Endothelial cell of umbilical vein (primary cell): ENCODE data around the gene RASGEF1C. TPM values are rescaled to one million over a fixed set of nuclear protein-coding genes. Genes with fewer than 3 reads are reported as not detected.

Experiments used
- BruUV-seq: library from RNA; stranded (reverse); fragments of 400-500 nt; replicated peaks from 2 replicates; lab custom pipeline; 2021; lab: Mats Ljungman, UMichigan
- CTCF ChIA-PET: fragments of 300-600, 350-600 bp; sonication (Branson Sonifier 250); formaldehyde crosslinking; loops from one replicate; lab custom pipeline; 2021; ENCODE audit warnings: antibody characterized with exemption, inconsistent platforms; lab: Charles Lee
- POLR2A ChIA-PET: fragments of 300-600, 350-600 bp; sonication (Branson Sonifier 250); formaldehyde crosslinking; loops from one replicate; lab custom pipeline; 2021; ENCODE audit warnings: antibody characterized with exemption, inconsistent platforms; lab: Charles Lee
- DNase-seq: peaks from one replicate; pipeline ENCODE4 v3.0.0-alpha.2; 2011; ENCODE audit warnings: low read depth, low spot score
- FAIRE-seq: peaks from 2 replicates; lab custom pipeline; 2011; peaks lifted over from hg19 to GRCh38; lab: Jason Lieb, UNC
- H2AFZ ChIP-seq: 2 replicates; pipeline ENCODE4 v1.6.0; 2012; ENCODE audit warnings: low read depth, low read length, control low read depth, inconsistent platforms
- H3K27ac ChIP-seq: 2 replicates; pipeline ENCODE4 v1.5.1; 2011; ENCODE audit warnings: low read depth, mild to moderate bottlenecking, control low read depth, low read length, moderate library complexity; ENCODE audit not compliant: insufficient read depth
- H3K27me3 ChIP-seq, 2 experiments: 2 replicates each; pipeline versions ENCODE4 v1.6.0 to v1.6.1; 2011; ENCODE audit warnings: low read length in 2 of 2, mixed read lengths in 1 of 2; ENCODE audit not compliant: control insufficient read depth in 2 of 2, insufficient read depth in 2 of 2
- H3K36me3 ChIP-seq, 2 experiments: 2 replicates in 1 of 2; 3 replicates in 1 of 2; pipeline ENCODE4 v1.5.1; 2011; ENCODE audit warnings: low read length in 2 of 2, mild to moderate bottlenecking in 1 of 2, moderate library complexity in 1 of 2; ENCODE audit not compliant: control insufficient read depth in 2 of 2, insufficient read depth in 2 of 2; ENCODE audit errors: extremely low read depth in 1 of 2
- H3K4me1 ChIP-seq: 3 replicates; pipeline ENCODE4 v1.5.1; 2011; ENCODE audit warnings: mild to moderate bottlenecking, low read length; ENCODE audit not compliant: control insufficient read depth, insufficient read depth; ENCODE audit errors: extremely low read depth
- H3K4me2 ChIP-seq: 2 replicates; pipeline ENCODE4 v1.6.1; 2011; ENCODE audit warnings: low read length, control low read depth, mixed read lengths; ENCODE audit not compliant: insufficient read depth
- H3K4me3 ChIP-seq, 3 experiments: fragments of 200-600 bp in 1 of 3; sonication (generic), shearing (Covaris generic) in 1 of 3; replicated peaks in 1 of 3; 2 replicates each; pipeline ENCODE4 v1.5.1; 2011 to 2016; ENCODE audit warnings: control low read depth in 3 of 3, low read length in 3 of 3, mild to moderate bottlenecking in 2 of 3, inconsistent platforms in 1 of 3, low read depth in 1 of 3, moderate library complexity in 1 of 3; ENCODE audit not compliant: insufficient read depth in 1 of 3
- H3K79me2 ChIP-seq: 2 replicates; pipeline ENCODE4 v1.6.0; 2012; ENCODE audit warnings: low read length, inconsistent platforms; ENCODE audit not compliant: control insufficient read depth, insufficient read depth
- H3K9ac ChIP-seq: replicated peaks from 2 replicates; pipeline ENCODE3; 2011; ENCODE audit warnings: low read length, control low read depth; ENCODE audit not compliant: insufficient read depth; ENCODE audit errors: extremely low read depth
- H3K9me1 ChIP-seq: replicated peaks from 3 replicates; pipeline ENCODE4 v1.6.0; 2011; ENCODE audit warnings: mild to moderate bottlenecking, low read length; ENCODE audit not compliant: control insufficient read depth, insufficient read depth; ENCODE audit errors: extremely low read depth
- H3K9me3 ChIP-seq: replicated peaks from 2 replicates; pipeline ENCODE4 v1.5.1; 2012; ENCODE audit warnings: low read length, inconsistent platforms; ENCODE audit not compliant: control insufficient read depth, insufficient read depth
- H4K20me1 ChIP-seq: replicated peaks from 2 replicates; pipeline ENCODE3; 2011; ENCODE audit warnings: mild to moderate bottlenecking, low read length; ENCODE audit not compliant: control insufficient read depth, insufficient read depth; ENCODE audit errors: extremely low read depth
- EZH2 ChIP-seq: IDR thresholded peaks from 2 replicates; pipeline ENCODE4 v1.6.1; 2012; ENCODE audit warnings: borderline replicate concordance, low read depth, mild to moderate bottlenecking, moderate library complexity, low read length, inconsistent platforms; ENCODE audit not compliant: severe bottlenecking
- FOS ChIP-seq: IDR thresholded peaks from 2 replicates; pipeline ENCODE4 v1.6.1; 2011; ENCODE audit warnings: mild to moderate bottlenecking, low read length, moderate library complexity, borderline replicate concordance; ENCODE audit not compliant: insufficient read depth
- GATA2 ChIP-seq: IDR thresholded peaks from 2 replicates; pipeline ENCODE4 v1.7.0; 2011; ENCODE audit warnings: low read depth, mild to moderate bottlenecking, moderate library complexity, mixed read lengths, low read length; ENCODE audit not compliant: insufficient read length, insufficient read depth
- JUN ChIP-seq: IDR thresholded peaks from 2 replicates; pipeline ENCODE4 v1.6.1; 2011; ENCODE audit warnings: borderline replicate concordance, low read depth; ENCODE audit not compliant: insufficient read length, insufficient read depth
- MYC ChIP-seq: IDR thresholded peaks from one replicate; pipeline ENCODE4 v1.6.1; 2011; ENCODE audit warnings: mild to moderate bottlenecking, low read depth, low read length
- POLR2A ChIP-seq: IDR thresholded peaks from 2 replicates; pipeline ENCODE4 v1.6.1; 2012; ENCODE audit warnings: low read depth, mild to moderate bottlenecking, control low read depth, low read length
- POLR2AphosphoS5 ChIP-seq: IDR thresholded peaks from 2 replicates; pipeline ENCODE4 v1.6.1; 2012; ENCODE audit warnings: low read depth, mild to moderate bottlenecking, control low read depth, low read length, moderate library complexity; ENCODE audit not compliant: insufficient read depth
- dilution Hi-C: fragments of 300-500 bp; cut with MboI; formaldehyde crosslinking; loops from one replicate; pipeline ENCODE4 v1.15.0; 2019; ENCODE audit warnings: low sequenced_read_pairs; ENCODE audit not compliant: extremely low pct_ligation_motif_present
- intact Hi-C: fragments of 100-400 bp; cut with micrococcal nuclease; formaldehyde crosslinking; loops from one replicate; pipeline ENCODE4 v1.10.0; 2022
- polyA plus RNA-seq, 4 experiments: library from polyadenylated mRNA; depleted of rRNA in 3 of 4; stranded (reverse) in 3 of 4; unstranded in 1 of 4; fragments of >200 nt; gene quantifications; 2 replicates each; pipeline versions ENCODE4 v1.2.1 to v1.2.3, GENCODE V29; 2011 to 2012; ENCODE audit warnings: missing spikeins in 1 of 4
- total RNA-seq: library from RNA; stranded (reverse); gene quantifications from 2 replicates; pipeline ENCODE4 v1.2.3, GENCODE V29; 2021
- TF ChIP-seq, protein P1 (sequence below), 2 donors: IDR thresholded peaks; 1 replicate in 1 of 2; 2 replicates in 1 of 2; pipeline ENCODE4 v1.5.1; 2011; ENCODE audit warnings: low read length in 2 of 2, mild to moderate bottlenecking in 2 of 2, moderate library complexity in 2 of 2, control low read depth in 1 of 2, inconsistent platforms in 1 of 2, low read depth in 1 of 2; ENCODE audit not compliant: insufficient read depth in 1 of 2; ENCODE audit errors: extremely low read depth in 1 of 2
- TF ChIP-seq, protein P2 (sequence below): IDR thresholded peaks from 2 replicates; pipeline ENCODE4 v1.6.1; 2011; ENCODE audit not compliant: insufficient read depth, insufficient read length

RASGEF1C gene
- total and polyA plus RNA-seq, 2 donors (not counting 3 experiments of a cell fraction or from before 2014, with no cell fraction given) = not detected

- no peaks in the 10 kb centered on the region for H4K20me1 ChIP-seq
- no peak overlapping the region for H2AFZ ChIP-seq
- DNase-seq = no peak
- POLR2A ChIA-PET = interaction anchor here (0.6 kb wide), 1 partner anchor 1151 kb away, joined by 3 read pairs; the partner anchor contains the start of gene TRIM52
- intact Hi-C loops = no loop called here
- CTCF ChIA-PET = interaction anchor here (1.0 kb wide), 1 partner anchor 99 kb away, joined by 3 read pairs; no protein-coding TSS in a partner anchor
- no peak overlapping the region for H3K4me2 ChIP-seq
- no peaks in the 10 kb centered on the region for H3K9me1 ChIP-seq
- H3K4me3 ChIP-seq = no peak overlapping the region
- no peak for TF ChIP-seq EZH2
- no peak for TF ChIP-seq GATA2
- TF ChIP-seq JUN = no peak
- TF ChIP-seq, protein P1, sequence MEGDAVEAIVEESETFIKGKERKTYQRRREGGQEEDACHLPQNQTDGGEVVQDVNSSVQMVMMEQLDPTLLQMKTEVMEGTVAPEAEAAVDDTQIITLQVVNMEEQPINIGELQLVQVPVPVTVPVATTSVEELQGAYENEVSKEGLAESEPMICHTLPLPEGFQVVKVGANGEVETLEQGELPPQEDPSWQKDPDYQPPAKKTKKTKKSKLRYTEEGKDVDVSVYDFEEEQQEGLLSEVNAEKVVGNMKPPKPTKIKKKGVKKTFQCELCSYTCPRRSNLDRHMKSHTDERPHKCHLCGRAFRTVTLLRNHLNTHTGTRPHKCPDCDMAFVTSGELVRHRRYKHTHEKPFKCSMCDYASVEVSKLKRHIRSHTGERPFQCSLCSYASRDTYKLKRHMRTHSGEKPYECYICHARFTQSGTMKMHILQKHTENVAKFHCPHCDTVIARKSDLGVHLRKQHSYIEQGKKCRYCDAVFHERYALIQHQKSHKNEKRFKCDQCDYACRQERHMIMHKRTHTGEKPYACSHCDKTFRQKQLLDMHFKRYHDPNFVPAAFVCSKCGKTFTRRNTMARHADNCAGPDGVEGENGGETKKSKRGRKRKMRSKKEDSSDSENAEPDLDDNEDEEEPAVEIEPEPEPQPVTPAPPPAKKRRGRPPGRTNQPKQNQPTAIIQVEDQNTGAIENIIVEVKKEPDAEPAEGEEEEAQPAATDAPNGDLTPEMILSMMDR (IDR thresholded peaks at IDR 0.05; ENCODE audit: extremely low read depth in 1 of 2, insufficient read depth in 1 of 2, low read depth in 1 of 2, low read length in 2 of 2) = no peak
- TF ChIP-seq FOS = no peak
- no peak for TF ChIP-seq POLR2AphosphoS5
- no peak for TF ChIP-seq MYC
- no peak for TF ChIP-seq POLR2A
- TF ChIP-seq, protein P2, sequence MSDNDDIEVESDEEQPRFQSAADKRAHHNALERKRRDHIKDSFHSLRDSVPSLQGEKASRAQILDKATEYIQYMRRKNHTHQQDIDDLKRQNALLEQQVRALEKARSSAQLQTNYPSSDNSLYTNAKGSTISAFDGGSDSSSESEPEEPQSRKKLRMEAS = no peak
- FAIRE-seq = no peak
- H3K4me1 ChIP-seq = no peaks in the 10 kb centered on the region
- H3K27ac ChIP-seq = no peak overlapping the region
- BruUV-seq = no TSS peak
- H3K36me3 ChIP-seq = no peaks in the 10 kb centered on the region
- no peaks in the 10 kb centered on the region for H3K27me3 ChIP-seq
- dilution Hi-C loops = no loop called here
- no peaks in the 10 kb centered on the region for H3K79me2 ChIP-seq
- H3K9me3 ChIP-seq = no peaks in the 10 kb centered on the region
- H3K9ac ChIP-seq = no peak overlapping the region
Measured at GRCh38 chr5:180109920-180110319, 99.1 kb downstream of the RASGEF1C start.
